Measurements from ENCODE around the gene RAD51B.
A peak's percentile ranks its signal among the peaks of the same experiment; 100 is the strongest.

DNA sequence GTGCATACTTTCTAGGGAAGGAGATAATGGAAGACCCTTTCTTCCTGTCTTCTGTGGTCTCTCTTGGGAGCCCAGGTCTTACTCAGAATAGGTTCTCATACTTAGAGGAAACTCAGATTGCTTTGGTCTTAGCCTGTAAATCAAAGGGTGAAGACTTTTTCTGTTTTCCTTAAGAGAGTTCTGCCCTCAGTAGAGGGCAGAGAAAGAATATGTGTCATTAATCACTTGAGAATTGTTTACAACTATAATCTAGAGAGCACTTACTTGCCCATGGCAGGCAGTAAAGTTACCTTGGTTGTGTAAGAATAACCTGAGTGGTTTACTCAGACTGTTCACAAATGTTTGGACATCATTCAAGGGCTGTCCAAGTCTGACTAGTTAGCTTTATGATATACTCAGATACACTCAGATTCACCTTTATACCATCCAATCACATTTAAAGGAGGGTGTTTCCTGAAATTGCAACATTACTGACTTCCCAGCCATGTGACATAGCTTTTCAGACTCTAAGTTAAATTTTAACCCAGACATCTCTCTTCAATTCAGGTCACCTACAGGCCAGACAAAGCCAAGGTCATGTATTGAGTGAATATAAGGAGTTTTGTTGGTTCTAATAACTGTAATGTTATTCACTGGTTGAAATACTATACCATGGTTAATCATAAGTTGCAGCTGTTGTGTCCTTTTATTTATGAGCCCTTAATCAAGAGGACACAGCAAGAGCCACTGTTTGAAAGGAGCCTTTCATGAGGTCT is 372.2 kb downstream of the RAD51B start:
- TF ChIP-seq POLR2A (IDR thresholded peaks at IDR 0.05; ENCODE audit: borderline replicate concordance, extremely low read depth, insufficient read depth, insufficient read length) (no peak), POLR2AphosphoS5 (IDR thresholded peaks at IDR 0.05; ENCODE audit: low read depth, low read length) (peak; percentile 51), CTCF (IDR thresholded peaks at IDR 0.05 in 2 of 3, conservative IDR thresholded peaks at IDR 0.05 in 1 of 3; ENCODE audit: borderline replicate concordance in 1 of 3, insufficient read depth in 1 of 3, low read depth in 2 of 3, low read length in 2 of 3) (no peak), SIN3A (IDR thresholded peaks at IDR 0.05; ENCODE audit: low read depth) (0 out of 2 replicates have a peak, but pooled peaks have one; percentile 37), CEBPB (IDR thresholded peaks at IDR 0.05; ENCODE audit: low read depth) (peak; percentile 96), RAD21 (IDR thresholded peaks at IDR 0.05; ENCODE audit: low read depth) (0 out of 2 replicates have a peak, but pooled peaks have one; percentile 16), ELF1 (IDR thresholded peaks at IDR 0.05; ENCODE audit: borderline replicate concordance, low read depth) (no peak), FOSL1 (IDR thresholded peaks at IDR 0.05; ENCODE audit: low read depth) (0 out of 2 replicates have a peak, but pooled peaks have one; percentile 22), JUND (IDR thresholded peaks at IDR 0.05) (peak; percentile 33), SP1 (IDR thresholded peaks at IDR 0.05; ENCODE audit: low read depth) (peak; percentile 74)
- TF ChIP-seq, protein P1, sequence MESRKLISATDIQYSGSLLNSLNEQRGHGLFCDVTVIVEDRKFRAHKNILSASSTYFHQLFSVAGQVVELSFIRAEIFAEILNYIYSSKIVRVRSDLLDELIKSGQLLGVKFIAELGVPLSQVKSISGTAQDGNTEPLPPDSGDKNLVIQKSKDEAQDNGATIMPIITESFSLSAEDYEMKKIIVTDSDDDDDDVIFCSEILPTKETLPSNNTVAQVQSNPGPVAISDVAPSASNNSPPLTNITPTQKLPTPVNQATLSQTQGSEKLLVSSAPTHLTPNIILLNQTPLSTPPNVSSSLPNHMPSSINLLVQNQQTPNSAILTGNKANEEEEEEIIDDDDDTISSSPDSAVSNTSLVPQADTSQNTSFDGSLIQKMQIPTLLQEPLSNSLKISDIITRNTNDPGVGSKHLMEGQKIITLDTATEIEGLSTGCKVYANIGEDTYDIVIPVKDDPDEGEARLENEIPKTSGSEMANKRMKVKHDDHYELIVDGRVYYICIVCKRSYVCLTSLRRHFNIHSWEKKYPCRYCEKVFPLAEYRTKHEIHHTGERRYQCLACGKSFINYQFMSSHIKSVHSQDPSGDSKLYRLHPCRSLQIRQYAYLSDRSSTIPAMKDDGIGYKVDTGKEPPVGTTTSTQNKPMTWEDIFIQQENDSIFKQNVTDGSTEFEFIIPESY (IDR thresholded peaks at IDR 0.05; ENCODE audit: extremely low read depth, insufficient replicate concordance, low read length), result no peak

Measured in HCT116 (cell line).